A204.1 (cell line): ENCODE measurements around the gene RPS24.
"Not testable (repeated sequence)": the region's sequence is repeated elsewhere in the genome, so short reads cannot be mapped to it uniquely, and the experiment has no call there.

Experiments
- FAIRE-seq: peaks from 2 replicates; lab custom pipeline; 2012; peaks lifted over from hg19 to GRCh38; lab: Jason Lieb, UNC

The RPS24 gene

DNA sequence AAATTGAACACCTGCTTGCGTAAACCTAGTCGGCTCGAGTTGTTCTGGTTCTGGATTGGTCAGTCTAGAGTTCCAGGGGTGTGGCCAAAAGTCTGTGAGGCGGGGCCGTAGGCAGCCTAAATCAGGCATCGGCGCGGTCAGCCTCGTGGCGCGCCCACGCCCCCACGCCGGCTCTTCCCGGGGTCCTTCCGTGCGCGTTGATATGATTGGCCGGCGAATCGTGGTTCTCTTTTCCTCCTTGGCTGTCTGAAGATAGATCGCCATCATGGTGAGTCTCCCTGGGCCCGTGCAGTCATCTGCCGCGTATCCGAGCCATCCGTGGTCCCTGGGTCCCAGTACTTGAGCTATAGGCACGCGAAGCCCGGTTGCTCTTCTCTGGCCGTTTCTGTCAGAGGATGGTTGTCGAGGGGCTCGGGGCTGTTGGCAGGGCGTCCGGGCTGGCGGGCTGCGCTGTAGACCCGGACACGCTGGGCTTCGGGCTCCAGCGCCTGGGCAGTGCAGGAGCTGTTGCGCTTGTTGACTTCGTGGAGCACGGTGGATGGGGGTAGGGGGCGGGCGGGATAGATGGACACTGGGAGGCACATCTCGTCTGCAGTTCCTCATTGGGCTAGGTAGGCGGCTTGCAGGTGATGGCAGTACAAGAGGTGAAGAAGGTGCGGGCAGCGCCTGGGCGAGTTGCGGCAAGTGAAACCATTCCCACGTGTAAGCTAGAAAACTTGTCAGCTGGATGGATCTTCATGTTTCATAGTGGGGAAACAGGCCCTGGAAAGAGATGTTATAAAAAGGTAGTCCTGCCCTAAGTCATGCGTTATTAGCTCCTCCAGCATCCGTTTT, at the start of gene RPS24:
TSS of gene RPS24 (plus strand) at position 227 of the 834 bp plus-strand sequence. CDS start at position 266, 39 bp downstream.
- peak; percentile 99 for FAIRE-seq

DNA sequence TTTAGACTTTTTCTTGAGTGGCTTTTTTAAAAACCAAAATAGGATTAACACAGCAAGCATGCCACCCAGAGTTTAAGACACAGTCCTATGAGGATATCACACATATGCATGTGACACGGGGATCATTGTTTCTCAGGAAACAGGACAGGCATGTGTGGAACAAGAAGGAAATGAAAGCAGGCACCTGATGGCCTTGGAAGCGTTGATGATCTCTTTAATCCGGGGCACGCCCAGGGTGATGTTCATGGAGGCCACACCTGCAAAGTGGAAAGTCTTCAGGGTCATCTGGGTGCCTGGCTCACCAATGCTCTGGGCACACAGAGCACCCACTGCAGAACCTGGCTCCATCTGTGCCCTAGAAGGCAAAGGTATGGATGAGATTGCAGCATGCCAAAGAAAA, 48.7 kb upstream of the RPS24 start:
- no peak for FAIRE-seq

DNA sequence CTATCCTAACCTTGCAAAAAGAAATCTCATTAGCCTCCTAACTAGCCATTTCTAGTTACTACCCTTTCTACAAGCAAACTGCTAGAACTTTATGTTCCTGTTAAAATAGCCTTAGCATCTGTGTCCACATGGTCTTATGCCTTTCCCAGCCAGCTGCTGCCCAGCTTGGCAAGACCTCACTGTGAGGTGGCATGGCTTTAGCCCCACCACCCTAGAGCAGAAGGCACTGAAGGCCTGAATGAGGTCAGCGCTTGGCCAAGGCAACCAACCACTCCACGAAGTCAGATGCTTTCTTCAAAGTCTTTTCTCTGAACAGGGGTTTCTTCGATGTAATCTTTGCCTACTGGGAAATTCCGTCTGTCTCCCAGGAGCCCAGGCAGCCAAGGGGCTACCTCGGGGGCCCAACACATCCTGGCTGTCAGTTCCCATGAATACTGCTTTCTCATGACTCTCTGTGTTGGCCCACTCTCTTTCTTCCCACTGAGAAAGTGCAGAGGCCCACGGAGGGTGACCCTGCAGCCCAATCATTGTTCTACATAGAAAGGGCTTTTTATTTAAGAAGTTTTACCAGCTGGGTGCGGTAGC, 45.9 kb upstream of the RPS24 start:
- no peak for FAIRE-seq

DNA sequence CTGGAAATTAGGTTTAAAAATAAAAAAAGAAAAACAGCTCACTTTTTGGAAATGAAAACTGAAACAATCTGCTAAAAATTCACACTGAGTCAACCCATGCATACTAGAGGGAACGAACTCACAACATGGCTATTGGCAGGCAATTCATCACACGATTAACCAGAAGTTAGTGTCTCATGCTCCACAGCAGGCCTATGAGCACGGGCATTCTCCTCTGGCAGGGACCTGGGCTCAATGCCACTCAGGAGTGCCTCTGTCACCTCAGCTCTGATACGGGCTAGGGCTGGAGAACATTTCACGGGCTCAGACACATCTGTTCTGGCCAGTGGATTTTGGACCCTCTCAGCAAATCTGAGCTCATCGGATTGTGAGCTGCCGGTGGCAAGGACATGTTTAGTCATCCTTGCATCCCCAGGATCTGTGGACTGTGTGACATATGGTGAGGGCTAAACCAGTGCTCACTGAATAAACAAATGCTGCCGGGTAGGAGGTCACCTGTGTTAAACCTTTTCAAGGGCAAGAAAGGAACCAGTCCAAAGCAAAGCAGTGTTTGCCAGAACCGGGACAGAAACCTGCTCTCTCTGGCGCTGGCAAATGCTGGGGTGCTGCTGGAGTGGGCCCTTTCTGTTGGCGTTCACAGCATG, 44.5 kb upstream of the RPS24 start:
- FAIRE-seq = no peak

DNA sequence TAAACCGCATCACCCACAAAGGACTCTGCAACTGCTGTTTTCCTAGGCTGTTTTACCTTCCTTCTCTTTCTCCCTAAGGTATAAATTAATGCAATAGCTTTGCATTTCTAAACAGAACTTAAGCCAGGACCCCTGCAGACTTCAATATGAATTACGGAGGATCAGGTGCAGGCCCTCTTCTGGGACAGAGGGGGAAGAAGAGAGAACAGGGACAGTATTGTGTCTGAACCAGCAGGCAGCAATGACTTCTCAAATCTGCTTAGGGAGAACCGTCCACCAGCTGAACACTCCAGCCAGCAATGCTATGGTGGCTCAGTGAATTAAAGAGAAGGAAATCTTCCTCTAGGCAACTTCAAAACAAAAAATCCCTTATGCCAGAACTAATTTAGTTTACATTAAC, 40.0 kb upstream of the RPS24 start:
- no peak for FAIRE-seq

DNA sequence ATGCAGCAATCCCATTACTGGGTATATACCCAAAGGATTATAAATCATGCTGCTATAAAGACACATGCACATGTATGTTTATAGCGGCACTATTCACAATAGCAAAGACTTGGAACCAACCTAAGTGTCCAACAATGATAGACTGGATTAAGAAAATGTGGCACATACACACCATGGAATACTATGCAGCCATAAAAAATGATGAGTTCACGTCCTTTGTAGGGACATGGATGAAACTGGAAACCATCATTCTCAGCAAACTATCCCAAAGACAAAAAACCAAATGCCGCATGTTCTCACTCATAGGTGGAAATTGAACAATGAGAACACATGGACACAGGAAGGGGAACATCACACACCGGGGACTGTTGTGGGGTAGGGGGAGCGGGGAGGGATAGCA, 34.9 kb upstream of the RPS24 start:
- FAIRE-seq = not testable (repeated sequence)

DNA sequence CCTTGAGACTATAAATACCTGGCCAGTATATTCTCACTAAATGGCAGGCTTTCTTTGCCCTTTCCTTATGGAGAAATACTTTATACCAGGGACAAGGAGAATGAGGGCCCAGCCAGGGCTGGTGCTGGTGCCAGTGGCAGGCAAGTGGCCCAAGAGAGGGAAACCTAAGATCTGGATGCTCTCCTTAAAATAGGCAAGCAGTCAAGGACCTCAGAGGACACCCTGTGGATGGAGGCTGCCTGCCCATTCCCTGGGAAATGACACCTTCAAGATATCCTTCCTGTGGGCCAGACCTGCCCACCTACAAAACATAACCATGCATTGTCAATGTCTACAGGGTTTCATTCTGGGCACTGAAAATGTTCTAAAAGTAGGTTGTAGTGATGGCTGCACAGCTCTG, 33.5 kb upstream of the RPS24 start:
- no peak for FAIRE-seq

DNA sequence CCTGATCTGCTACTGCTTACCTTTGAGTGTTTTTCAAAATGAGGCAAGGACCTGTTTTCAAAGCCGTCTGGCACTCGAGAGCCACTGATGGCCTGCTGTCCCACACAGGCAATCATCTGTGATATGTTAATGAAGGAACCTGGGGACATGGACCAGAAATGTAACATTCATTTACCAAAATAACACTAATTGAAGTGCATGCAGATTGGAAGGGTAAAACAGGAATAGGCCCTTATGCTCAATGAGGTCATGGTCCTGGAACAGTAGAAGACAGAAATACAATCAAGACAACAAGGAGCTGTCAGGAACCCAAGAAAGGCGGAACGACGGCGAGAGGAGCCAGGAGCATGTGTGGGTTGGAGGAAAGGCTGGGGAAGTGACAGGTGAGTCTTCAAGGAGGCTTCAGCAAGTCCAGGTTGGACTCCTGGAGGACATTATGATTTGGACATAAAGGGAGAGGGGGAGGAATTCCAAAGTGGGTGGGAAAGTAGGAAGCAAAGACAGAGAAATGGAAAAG, 32.6 kb upstream of the RPS24 start:
- FAIRE-seq = no peak

DNA sequence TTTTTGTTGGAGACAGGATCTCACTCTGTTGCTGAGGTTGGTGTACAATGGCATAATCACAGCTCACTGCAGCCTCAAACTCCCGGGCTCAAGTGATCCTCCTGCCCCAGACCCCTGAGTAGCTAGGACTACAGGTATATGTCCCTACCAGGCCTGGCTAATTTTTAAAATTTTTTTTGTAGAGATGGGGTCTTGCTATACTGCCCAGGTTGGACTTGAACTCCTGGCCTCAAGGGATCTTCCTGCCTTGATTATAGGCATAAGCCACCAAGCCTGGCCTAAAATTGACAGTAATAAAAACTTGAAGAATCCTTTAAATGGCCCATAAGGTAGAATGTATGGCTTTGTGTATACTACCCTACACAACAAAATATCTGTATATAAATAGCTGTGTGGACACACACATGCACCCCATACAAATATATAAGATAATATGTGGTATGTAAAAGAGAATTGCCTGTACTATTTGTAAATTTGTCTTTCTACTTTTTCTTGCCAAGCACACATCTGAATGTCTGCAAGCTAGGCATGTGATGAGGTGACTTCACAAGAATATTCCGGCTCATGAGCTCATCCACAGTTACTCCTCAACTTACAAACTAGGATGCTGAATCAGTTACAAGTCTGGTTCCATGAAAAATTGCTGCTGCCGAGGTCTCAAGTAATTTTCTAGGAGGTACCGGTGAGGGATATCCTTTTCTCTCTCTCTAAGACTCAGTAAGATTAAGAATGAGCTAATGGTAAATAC, 30.9 kb upstream of the RPS24 start:
- FAIRE-seq = no peak

DNA sequence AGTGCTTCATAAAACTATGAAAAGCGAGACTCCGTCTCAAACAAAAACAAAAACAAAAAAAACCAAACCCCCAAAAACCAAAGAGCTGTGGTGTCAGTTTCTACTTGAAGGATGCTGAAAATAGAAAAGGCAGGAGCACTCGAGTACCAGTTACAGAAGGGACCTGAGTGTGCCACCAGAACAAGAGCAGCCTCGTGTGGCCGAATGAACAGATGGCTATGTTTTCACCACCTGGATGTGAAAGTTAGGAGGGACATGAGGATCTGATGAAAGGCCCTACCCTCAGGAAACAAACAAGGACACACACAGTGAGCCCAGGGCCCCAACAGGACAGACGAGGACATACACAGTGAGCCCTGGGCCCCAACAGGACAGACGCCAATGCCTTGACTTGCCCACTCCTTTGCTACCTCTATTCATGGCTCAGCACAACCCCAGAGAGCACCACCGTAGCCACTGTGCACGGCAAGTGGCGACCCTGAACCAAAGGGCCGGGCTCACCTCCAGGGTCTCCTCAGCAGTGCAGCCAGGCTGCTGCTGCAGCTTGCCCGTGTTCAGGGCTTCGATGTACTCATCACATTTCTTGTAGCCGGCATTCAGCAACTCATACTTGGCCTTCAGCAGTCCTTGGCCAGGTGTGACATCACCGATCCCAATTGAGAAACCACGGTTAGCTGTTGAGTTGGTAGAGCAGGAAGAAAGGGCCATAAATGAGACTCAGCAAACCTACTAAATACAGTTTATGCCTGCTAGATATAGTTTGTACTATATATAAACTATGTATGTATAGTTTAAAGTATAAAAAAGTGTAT, 29.2 kb upstream of the RPS24 start:
- no peak for FAIRE-seq

DNA sequence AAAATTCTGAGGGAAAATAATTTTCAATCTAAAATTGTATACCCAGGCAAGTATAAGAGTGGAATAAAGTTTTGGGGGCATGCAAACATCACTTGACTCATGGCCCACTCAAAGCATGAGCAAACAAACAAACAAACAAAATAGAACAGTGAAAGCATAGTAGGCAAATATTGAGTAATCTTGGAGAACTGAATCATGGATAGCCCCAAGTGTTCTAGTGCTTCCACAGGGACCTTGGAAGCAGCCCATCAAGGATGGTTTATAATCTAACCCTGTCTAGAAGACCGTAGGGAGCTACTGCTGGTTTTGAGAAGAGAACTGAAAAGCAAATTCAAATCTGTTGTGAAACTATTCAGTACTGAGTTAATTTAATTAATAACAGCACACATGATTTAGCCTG, 26.5 kb upstream of the RPS24 start:
- no peak for FAIRE-seq

DNA sequence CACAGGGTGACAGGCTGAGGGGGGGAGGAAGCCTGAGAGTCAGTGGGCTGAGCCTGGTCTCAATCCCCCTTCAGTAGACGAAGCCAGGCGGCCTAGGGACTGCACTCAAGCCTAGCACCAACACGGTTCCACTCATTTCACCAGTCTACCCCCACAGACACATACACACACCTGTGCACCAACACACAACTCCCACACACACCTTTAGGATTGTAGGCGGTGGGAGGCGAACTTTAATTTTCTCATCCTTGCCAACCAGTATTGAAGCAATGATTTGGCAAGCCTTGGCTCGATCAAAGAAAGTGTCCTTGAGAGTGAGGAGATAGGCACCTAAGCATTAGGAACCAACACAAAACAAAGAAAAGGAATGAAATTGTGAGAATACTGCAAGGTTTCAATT, 24.0 kb upstream of the RPS24 start:
- FAIRE-seq = no peak

DNA sequence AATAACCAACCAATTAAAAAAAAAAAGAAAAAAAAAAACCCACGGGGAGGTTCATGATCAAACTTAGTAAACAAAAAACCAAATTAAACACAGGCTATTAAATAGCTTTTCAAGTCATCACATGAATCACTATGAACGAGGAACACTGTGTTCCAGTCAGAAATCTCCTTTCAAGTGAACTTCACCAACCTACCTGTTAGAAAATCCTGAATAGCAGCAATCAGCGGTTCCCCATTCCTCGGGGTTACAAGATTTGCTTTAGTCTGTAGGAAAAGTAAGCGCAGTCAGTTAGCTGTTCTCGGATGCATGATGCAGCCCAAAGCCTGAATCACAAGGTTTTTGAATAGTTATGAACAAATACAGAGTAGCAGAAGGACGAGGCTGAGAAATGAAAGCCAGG, 23.4 kb upstream of the RPS24 start:
- no peak for FAIRE-seq

DNA sequence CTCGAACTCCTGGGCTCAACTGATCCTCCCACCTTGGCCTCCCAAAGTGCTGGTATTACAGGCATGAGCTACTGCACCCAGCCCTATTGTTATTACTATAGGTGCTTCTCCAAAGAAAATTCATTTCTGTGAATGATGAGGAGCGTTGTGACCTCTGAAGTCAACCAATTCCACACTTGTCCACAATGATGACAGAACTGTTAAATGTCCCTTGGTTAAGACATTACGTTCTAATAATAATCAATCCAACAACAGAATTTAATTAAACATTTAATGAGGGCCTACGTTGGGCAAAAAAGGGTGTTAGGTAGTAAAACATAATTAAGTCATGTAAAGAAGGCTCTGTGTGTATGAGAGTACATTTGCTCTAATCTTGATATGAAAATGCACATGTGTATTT, 22.6 kb upstream of the RPS24 start:
- no peak for FAIRE-seq

DNA sequence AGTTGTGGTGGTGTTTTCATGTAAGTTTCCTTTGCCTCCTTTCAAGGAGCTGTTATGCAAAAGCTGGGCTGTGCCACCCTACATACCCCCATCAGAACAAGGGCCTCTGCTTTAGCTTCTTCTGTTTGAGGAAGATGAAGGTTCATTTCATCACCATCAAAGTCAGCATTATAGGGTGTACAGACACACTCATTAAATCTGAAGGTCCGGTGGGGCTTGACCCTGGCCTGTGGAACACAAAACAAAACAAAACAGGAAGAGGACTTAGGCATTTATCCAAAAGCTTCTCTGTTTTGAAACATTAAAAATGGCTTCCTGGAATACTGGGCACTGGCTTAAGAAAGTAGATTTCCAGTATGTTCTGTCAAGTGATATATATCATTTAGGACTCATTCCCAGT, 20.1 kb upstream of the RPS24 start:
- no peak for FAIRE-seq

DNA sequence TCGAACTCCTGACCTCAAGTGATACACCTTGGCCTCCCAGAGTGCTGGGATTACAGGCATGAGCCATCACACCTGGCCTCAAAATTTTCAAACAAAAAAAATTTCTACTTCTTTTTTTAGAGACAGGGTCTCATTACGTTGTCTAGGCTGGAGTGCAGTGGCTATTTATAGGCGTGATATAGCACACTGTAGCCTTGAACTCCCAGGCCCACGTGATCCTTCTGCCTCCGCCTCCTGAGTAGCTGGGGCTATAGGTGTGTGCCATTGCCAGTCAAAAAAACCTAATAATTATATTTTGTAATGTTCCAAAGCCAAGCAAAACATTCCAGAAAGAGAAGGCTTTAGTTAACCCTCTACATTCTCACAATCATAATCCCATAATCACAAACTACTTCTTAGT, 18.1 kb upstream of the RPS24 start:
- FAIRE-seq = no peak

DNA sequence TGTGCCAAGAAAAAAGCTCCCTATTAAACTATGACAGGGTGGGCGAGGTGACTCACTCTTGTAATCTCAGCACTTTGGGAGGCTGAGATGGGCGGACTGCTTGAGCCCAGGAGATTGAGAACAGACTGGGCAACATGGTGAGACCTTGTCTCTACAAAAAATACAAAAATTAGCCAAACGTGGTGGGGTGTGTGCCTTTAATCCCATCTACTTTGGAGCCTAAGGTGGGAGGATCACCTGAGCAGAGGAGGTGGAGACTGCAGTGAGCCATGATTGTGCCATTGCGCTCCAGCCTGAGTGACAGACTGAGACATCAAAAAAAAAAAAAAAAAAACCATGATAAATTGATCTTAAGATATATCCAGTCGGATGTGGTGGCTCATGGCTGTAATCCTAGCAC, 15.8 kb upstream of the RPS24 start:
- FAIRE-seq = no peak

DNA sequence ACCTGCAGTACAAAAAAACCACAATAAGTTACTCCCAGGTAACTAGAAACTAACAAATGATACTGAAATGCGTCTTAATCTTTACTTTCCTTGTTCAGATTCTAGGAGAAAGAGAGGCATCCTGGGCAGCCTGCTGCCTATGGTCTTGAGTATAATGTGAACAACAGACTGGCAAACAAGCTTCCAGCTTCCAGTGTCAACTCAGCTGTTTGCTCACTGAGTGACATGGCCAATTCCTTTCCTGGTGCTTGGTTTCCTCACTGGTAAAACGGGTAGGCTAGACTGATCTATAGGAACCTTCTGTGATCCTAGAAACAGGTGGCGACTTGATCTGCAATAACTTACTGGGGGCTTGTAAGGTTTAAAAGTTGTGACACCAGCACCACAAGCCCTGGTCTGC, 14.4 kb upstream of the RPS24 start:
- FAIRE-seq = no peak

DNA sequence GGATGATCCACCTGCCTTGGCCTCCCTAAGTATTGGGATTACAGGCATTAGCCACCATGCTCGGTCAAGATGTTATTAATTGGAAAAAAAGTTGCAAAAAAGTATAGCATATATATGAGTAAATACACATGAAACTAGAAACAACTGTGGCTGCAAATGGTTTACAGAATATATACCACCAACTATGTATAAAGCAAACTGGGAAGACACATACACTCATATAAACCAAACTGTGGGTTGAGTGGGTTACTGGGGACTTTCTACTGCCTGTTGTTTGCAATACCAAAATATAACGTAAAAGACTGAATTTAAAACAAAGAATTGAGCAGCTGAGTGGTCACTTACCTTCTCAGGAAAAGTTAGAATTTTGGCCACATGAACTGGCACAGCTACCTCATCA, 12.5 kb upstream of the RPS24 start:
- FAIRE-seq = no peak

DNA sequence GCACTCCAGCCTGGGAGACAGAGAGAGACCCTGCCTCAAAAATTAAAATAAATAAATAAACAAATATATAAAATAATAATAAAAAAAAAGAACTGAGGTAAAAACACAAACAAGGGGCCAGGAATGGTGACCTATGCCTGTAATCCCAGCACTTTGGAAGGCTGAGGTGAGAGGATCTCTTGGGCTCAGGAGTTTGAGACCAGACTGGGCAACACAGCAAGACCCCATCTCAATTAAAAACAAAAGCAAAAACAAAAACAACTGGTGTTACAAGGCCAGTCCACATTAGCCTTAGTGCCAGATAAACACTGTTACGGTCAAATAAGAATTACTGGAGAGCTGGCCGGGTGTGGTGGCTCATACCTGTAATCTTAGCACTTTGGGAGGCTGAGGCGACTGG, 9.9 kb upstream of the RPS24 start:
- no peak for FAIRE-seq

DNA sequence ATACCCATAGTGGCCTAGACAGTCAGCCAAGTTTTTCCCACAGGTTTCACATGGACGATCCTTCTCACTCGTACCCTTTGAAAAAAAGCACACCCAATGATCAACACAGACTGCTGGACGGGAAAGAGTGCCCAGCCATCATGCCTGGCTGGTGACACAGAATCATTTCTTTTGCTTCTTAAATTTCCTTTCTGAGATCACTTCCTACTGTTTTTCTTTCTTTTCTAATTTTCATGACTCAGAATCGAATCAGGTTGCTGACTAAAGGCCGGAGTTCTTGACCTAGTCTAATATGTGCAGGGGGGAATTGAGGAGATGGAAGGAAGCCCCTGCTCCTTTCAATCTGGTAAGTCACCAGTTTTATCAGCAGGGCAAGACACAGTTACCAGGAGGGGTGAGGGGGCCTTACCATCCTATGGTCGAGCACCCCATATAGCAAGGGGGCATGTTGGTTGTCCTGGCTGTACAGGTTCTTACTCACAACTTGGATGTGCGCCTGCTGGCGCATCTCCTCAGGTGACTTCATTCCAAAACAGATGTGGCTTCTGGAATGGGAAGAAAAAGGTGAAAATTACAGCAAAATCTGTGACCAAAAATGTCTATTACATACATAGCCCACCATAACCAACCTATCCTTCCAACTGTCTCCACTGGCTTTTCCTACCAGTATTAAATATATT, 7.8 kb upstream of the RPS24 start:
- no peak for FAIRE-seq
